GM18951 (cell line): ENCODE measurements around the gene NIBAN1.
"Not testable (repeated sequence)": the region's sequence is repeated elsewhere in the genome, so short reads cannot be mapped to it uniquely, and the experiment has no call there.

Source experiments
- POLR2A ChIP-seq: IDR thresholded peaks from 4 replicates; pipeline ENCODE4 v1.6.1; 2011; ENCODE audit warnings: mild to moderate bottlenecking; ENCODE audit not compliant: insufficient read length, insufficient read depth; ENCODE audit errors: extremely low read depth
- in situ Hi-C: fragments of 300-500 bp; cut with MboI; formaldehyde crosslinking; loops from one replicate; pipeline ENCODE4 v1.12.0; 2022; ENCODE audit warnings: low sequenced_read_pairs, mixed read lengths, inconsistent platforms; ENCODE audit not compliant: unreplicated experiment

Gene NIBAN1, protein sequence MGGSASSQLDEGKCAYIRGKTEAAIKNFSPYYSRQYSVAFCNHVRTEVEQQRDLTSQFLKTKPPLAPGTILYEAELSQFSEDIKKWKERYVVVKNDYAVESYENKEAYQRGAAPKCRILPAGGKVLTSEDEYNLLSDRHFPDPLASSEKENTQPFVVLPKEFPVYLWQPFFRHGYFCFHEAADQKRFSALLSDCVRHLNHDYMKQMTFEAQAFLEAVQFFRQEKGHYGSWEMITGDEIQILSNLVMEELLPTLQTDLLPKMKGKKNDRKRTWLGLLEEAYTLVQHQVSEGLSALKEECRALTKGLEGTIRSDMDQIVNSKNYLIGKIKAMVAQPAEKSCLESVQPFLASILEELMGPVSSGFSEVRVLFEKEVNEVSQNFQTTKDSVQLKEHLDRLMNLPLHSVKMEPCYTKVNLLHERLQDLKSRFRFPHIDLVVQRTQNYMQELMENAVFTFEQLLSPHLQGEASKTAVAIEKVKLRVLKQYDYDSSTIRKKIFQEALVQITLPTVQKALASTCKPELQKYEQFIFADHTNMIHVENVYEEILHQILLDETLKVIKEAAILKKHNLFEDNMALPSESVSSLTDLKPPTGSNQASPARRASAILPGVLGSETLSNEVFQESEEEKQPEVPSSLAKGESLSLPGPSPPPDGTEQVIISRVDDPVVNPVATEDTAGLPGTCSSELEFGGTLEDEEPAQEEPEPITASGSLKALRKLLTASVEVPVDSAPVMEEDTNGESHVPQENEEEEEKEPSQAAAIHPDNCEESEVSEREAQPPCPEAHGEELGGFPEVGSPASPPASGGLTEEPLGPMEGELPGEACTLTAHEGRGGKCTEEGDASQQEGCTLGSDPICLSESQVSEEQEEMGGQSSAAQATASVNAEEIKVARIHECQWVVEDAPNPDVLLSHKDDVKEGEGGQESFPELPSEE

DNA sequence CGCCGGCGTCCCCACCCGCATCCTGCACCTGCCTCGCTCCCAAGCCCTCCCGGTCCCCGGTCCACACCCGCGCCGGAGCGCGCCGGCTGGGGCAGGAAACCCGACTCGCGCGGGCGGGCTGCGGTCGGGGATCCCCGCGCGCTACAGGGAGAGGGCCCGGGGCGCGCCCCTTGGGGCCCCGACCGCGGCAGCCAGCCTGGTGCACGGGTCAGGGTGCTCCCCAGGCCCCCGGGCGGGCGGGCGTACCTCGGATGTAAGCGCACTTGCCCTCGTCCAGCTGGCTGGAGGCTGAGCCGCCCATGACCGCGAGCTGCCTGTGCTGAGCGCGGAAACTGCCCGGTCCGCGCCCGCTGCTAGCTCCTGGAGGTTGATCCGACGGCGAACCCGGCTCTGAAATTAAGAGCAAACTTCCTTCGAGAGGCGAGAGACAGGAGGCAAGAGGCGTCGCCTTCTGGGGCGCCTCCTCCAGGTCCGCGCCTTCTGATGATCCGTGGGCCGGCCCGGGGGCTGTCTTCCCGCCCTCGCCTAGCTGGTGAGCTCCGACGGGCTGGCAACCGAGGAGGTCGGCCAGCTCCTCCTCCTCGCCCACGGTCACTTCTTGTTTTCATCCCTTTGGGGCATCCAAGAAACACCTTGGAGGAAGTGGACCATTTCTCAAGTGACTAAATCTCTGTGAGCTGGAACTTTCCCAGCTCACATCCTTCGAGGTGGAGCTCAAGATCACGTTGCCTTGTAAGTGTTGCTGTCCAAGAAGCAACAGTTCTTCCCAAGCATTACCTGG lies at the start of gene NIBAN1:
Gene NIBAN1 (minus strand): TSS at position 453 of the 781 bp plus-strand sequence. CDS start 152 bp downstream, at position 301.
- in situ Hi-C loops, result no loop called here
- peak; percentile 64 for TF ChIP-seq POLR2A

DNA sequence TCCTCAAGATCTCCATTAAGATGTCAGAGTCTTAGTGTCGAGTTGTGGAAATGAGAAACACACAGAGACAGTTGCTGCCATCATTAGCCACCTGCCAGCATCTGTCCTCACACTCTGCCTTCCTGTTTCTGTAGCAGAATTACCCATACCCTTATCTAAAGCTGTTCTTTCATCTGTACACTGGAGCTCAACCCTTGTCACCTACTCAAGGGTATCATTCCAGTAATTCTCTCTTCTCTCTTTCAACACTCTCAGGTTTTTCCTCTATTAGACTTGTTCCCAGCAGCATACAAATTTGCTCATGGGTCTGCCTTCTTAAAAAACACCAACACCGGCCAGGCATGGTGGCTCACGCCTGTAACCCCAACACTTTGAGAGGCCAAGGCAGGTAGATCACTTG lies 43.7 kb upstream of the NIBAN1 start:
- in situ Hi-C loops, result no loop called here
- TF ChIP-seq POLR2A, result no peak

DNA sequence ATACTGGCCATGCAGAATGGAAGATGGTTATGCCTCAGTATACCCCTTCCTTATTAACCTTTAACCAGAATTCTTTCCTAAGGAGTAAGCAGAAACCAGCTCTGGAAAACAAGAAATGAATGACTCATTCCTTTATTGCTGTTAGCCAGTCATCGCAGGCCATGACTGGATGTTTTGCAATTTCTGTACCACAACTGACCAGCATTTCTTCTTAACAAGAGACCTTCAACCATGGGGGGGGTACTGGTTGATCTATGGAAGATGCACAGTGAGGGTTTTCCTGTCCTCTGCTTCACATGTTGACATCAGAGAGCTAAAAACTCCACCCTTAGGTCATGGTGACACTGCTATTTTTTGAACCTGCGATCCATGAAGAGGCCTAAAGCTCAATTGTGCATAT lies 43.0 kb upstream of the NIBAN1 start:
- no peak for TF ChIP-seq POLR2A
- in situ Hi-C loops, result no loop called here

DNA sequence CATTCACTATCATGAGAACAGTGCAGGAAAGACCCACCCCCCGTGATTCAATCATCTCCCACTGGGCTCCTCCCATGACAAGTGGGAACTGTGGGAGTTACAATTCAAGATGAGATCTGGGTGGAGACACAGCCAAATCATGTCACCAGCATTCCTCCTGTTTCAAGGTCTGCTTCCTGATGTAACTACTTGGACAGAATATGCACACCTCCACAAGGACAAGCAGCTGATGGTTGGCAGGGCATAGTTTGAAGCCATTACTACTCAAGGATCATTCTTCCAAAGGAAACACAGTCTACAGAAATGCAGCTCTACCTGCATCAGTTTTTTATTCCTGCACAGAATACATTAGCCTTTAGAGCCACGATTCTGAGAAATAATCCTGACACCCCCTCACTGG lies 42.6 kb upstream of the NIBAN1 start:
- in situ Hi-C loops, result no loop called here
- TF ChIP-seq POLR2A, result no peak

DNA sequence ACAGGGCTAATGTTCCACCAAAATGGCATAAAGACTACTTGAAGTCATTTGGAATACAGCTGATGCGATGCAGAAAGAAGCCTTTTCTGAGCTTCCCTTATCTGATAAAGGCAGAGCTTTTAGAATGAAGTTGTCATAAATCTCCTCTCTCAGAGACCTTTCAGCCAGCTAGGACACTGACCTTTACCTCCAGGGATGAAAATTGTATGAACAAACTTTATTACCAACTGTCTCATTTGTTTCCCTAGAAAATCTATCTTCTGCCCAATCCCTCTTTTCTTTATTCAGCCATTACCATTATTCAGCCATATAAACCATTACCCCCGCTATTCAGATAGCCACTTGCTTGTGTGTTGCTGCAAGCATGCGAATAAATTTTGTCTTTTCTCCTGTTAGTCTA lies 41.3 kb upstream of the NIBAN1 start:
- no peak for TF ChIP-seq POLR2A
- in situ Hi-C loops, result no loop called here

DNA sequence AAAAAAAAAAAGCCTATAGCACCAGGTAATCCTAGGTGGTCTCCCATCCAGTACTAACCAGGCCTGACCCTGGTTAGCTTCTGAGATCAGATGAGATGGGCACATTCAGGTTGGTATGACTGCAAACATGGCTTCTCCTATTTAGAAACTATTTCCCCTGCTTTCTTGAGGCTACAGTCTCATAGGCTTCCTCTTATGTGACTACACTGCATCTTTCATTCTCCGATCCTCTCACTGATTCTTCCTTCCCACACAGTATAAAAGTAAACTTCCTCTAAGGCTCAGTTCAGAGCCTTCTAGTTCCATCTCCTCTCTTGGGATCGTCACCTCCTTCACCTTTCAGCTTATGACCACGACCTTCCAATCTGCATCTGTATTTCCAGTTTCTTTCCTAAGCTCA lies 40.6 kb upstream of the NIBAN1 start:
- no peak for TF ChIP-seq POLR2A
- in situ Hi-C loops, result no loop called here

DNA sequence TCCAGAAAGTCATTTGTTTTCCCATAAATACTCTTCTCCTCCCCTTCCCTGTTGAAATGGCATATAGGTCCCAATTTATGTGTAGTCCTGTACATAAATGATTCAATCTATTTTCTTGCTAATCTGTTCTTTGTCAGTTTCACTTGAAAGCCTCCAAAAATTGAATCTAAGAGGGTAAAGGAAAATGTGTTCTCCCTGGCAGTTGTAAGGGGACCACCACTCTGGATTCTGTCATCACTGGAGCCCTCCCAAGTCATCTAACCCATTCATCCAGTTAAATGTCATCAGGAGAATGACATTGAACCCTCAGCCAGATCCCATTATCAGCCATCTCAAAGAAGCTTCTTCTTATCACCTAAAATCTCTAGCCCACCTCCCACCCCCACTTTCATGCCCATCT lies 36.1 kb upstream of the NIBAN1 start:
- in situ Hi-C loops, result no loop called here
- TF ChIP-seq POLR2A, result no peak

DNA sequence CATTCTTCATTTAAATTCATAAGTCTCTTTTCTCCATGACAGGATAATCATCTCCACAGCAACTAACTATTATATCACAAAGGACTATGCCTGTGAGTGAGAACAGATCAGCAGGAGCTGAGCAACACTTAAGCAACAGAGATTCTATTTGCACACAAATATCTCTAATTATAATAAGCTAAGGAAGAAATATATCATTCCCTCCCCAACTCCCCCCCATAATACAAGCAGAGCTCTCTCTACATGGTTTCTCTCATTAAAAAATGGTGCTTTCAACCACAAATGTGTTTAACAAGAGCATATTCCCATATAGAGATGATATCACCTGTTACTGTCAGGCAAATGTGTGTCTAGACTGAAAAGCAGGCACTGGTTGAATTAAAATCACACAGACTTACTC lies 34.5 kb upstream of the NIBAN1 start:
- no peak for TF ChIP-seq POLR2A
- in situ Hi-C loops, result no loop called here

DNA sequence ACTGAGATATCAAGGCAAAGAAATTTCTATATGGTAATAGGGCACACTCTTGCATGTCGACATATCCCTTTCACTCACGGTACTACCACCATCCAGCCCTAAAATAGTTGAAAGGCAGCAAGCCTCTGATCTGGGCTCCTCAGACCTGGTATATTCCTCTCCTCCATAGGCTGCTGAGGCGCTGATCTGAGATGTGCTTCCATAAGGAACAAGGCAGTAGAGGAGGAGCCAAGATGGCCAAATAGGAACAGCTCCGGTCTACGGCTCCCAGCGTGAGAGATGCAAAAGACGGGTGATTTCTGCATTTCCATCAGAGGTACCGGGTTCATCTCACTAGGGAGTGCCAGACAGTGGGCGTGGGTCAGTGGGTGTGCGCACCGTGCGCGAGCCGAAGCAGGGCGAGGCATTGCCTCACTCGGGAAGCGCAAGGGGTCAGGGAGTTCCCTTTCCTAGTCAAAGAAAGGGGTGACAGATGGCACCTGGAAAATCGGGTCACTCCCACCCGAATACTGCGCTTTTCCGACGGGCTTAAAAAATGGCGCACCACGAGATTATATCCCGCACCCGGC lies 27.1 kb upstream of the NIBAN1 start:
- in situ Hi-C loops, result not testable (repeated sequence)

DNA sequence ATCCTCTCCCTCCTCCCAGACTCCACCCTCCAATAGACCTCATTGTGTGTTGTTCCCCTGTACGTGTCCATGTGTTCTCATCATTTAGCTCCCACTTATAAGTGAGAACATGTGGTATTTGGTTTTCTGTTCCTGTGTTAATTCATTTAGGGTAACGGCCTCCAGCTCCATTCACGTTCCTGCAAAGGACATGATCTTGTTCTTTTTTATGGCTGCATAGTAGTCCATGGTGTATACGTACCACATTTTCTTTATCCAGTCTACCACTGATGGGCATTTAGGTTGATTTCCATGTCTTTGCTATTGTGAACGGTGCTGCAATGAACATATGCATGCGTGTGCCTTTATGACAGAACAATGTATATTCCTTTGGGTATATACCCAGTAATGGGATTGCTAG lies 25.7 kb upstream of the NIBAN1 start:
- in situ Hi-C loops, result not testable (repeated sequence)

DNA sequence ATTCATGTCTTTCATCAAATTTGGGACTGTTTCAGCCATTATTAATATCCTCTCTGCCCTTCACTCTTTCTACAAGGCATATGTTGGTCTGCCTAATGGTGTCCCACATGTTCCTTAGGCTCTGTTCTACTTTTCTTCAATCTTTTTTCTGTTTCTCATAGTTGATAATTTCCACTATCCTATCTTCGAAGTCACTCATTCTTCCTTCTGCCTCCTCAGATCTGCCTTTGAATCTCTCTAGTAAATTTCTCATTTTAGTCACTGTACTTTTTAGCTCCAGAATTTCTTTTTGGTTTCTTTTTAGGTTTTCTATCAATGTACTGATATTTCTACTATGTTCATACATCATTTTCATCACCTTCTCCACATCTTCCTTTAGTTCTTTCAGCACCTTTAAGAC lies 20.0 kb upstream of the NIBAN1 start:
- TF ChIP-seq POLR2A, result no peak
- in situ Hi-C loops, result no loop called here

DNA sequence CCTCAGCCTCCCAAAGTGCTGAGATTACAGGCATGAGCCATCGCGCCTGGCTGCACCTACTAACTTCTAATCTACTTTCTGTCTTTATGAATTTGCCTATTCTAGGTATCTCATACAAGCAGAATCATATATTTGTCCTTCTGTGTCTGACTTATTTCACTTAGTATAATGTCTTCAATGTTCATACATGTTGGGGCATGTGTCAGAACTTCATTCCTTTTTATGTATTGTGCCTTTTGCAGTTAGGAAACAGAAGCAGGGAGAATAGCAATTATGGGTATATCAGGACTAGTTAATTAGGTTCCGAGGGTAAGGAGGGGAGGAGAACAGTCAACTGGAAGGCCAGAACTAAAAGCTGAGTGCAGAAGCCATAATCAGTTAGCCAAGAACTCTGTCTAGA lies 18.0 kb upstream of the NIBAN1 start:
- no peak for TF ChIP-seq POLR2A
- in situ Hi-C loops, result no loop called here

DNA sequence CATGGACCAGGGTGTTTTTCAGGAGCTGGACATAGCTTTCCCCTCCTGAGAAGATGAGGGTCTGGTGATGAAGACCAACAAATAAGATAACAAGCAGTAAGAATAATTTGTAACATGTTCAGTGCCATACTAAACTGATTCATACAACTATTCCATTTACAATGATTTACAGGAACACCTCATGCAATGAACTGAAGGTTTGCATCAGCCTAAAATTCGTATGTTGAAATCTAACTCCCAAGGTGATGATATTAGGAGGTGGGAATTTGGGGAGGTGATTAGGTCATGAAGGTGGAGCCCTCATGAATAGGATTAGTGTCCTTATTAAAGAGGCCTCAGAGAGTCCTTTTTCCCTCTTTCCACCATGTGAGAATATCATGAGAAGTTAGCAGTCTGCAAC lies 15.9 kb upstream of the NIBAN1 start:
- in situ Hi-C loops, result no loop called here
- no peak for TF ChIP-seq POLR2A
